GM23338 (cell line): Measurements from ENCODE around the gene ING3. TPM values are rescaled to one million over a fixed set of nuclear protein-coding genes. Genes with fewer than 3 reads are reported as not detected.

Experiments
- ATAC-seq: fragments of 200-7000 bp; cut with Tn5 transposase; 3 replicates; pipeline ENCODE4 v1.9.1; 2020
- DNase-seq: peaks from one replicate; pipeline ENCODE4 v3.0.0-alpha.2; 2015; ENCODE audit warnings: low spot score
- H2AFZ ChIP-seq: fragments of 200-600 bp; sonication (generic); 2 replicates; pipeline ENCODE4 v1.8.0; 2016; ENCODE audit warnings: antibody characterized with exemption, mild to moderate bottlenecking, moderate library complexity
- H3F3A ChIP-seq: fragments of 200-600 bp; sonication (generic); replicated peaks from 2 replicates; pipeline ENCODE4 v1.8.0; 2017; ENCODE audit warnings: antibody characterized with exemption, mixed run types, low read depth
- H3K27ac ChIP-seq: fragments of 200-600 bp; sonication (generic); 2 replicates; pipeline ENCODE4 v1.6.1; 2016; ENCODE audit warnings: low read depth
- H3K27me3 ChIP-seq: fragments of 200-600 bp; sonication (generic); 2 replicates; pipeline ENCODE4 v1.8.0; 2016; ENCODE audit warnings: mild to moderate bottlenecking, mixed run types, moderate library complexity; ENCODE audit not compliant: insufficient read depth
- H3K36me3 ChIP-seq: fragments of 200-600 bp; sonication (generic); 2 replicates; pipeline ENCODE4 v1.8.0; 2016; ENCODE audit warnings: mild to moderate bottlenecking; ENCODE audit not compliant: insufficient read depth
- H3K4me1 ChIP-seq: fragments of 200-600 bp; sonication (generic); 2 replicates; pipeline ENCODE4 v1.8.0; 2016; ENCODE audit warnings: mild to moderate bottlenecking, moderate library complexity; ENCODE audit not compliant: insufficient read depth
- H3K4me2 ChIP-seq: fragments of 200-600 bp; sonication (generic); 2 replicates; pipeline ENCODE4 v1.7.1; 2017; ENCODE audit warnings: mixed run types
- H3K4me3 ChIP-seq: fragments of 200-600 bp; sonication (generic); 2 replicates; pipeline ENCODE4 v1.6.1; 2016; ENCODE audit warnings: mixed run types
- H3K79me2 ChIP-seq: fragments of 200-600 bp; sonication (generic); replicated peaks from 2 replicates; pipeline ENCODE4 v1.8.0; 2017; ENCODE audit warnings: mild to moderate bottlenecking; ENCODE audit not compliant: insufficient read depth
- H3K9me2 ChIP-seq: fragments of 200-600 bp; sonication (generic); 2 replicates; pipeline ENCODE4 v1.8.0; 2017; ENCODE audit not compliant: insufficient read depth
- H4K20me1 ChIP-seq: fragments of 200-600 bp; sonication (generic); replicated peaks from 2 replicates; pipeline ENCODE4 v1.8.0; 2017; ENCODE audit warnings: mild to moderate bottlenecking; ENCODE audit not compliant: insufficient read depth
- H3K27ac Mint-ChIP-seq: 2 replicates; pipeline ENCODE4 v1.8.0; 2020; ENCODE audit warnings: inconsistent platforms, mild to moderate bottlenecking, moderate library complexity, mixed read lengths
- H3K27me3 Mint-ChIP-seq: 3 replicates; pipeline ENCODE4 v1.8.0; 2022; ENCODE audit warnings: low read depth, mild to moderate bottlenecking, moderate library complexity, mixed read lengths, inconsistent platforms; ENCODE audit not compliant: insufficient read depth, poor library complexity
- H3K36me3 Mint-ChIP-seq: 3 replicates; pipeline ENCODE4 v1.8.0; 2021; ENCODE audit warnings: low read depth, mild to moderate bottlenecking, inconsistent platforms, moderate library complexity, mixed read lengths
- H3K4me1 Mint-ChIP-seq: 3 replicates; pipeline ENCODE4 v1.8.0; 2020; ENCODE audit warnings: mild to moderate bottlenecking, inconsistent platforms, mixed read lengths
- H3K4me3 Mint-ChIP-seq: 3 replicates; pipeline ENCODE4 v1.8.0; 2021; ENCODE audit warnings: moderate library complexity, mild to moderate bottlenecking, inconsistent platforms, mixed read lengths
- H3K9me3 Mint-ChIP-seq: 3 replicates; pipeline ENCODE4 v1.8.0; 2020; ENCODE audit warnings: moderate library complexity, mild to moderate bottlenecking, inconsistent platforms, mixed read lengths
- CREB1 ChIP-seq: fragments of 250-450 bp; sonication (Bioruptor Pico); IDR thresholded peaks from 2 replicates; pipeline ENCODE4 v1.5.0; 2020; ENCODE audit warnings: low read depth, mild to moderate bottlenecking, moderate library complexity
- ETS1 ChIP-seq: IDR thresholded peaks from 2 replicates; pipeline ENCODE4 v1.6.1; 2016; ENCODE audit warnings: antibody characterized with exemption
- EZH2 ChIP-seq: fragments of 200-600 bp; sonication (generic); IDR thresholded peaks from one replicate; pipeline ENCODE4 v1.8.0; 2017; ENCODE audit warnings: antibody characterized with exemption, mild to moderate bottlenecking, low read depth; ENCODE audit not compliant: unreplicated experiment
- EZH2phosphoT487 ChIP-seq: fragments of 200-600 bp; sonication (generic); IDR thresholded peaks from one replicate; pipeline ENCODE4 v1.8.1; 2018; ENCODE audit warnings: antibody characterized with exemption; ENCODE audit not compliant: unreplicated experiment
- JUNB ChIP-seq: IDR thresholded peaks from one replicate; pipeline ENCODE4 v1.6.1; 2016; ENCODE audit warnings: antibody characterized with exemption; ENCODE audit not compliant: unreplicated experiment
- NANOG ChIP-seq: IDR thresholded peaks from 2 replicates; pipeline ENCODE4 v1.6.1; 2016; ENCODE audit warnings: antibody characterized with exemption, borderline replicate concordance
- POLR2AphosphoS5 ChIP-seq: IDR thresholded peaks from 2 replicates; pipeline ENCODE4 v1.6.1; 2016; ENCODE audit warnings: antibody characterized with exemption, low read depth
- STAT1 ChIP-seq: IDR thresholded peaks from one replicate; pipeline ENCODE4 v1.6.1; 2016; ENCODE audit warnings: antibody characterized with exemption; ENCODE audit not compliant: unreplicated experiment
- ZNF114 ChIP-seq: fragments of 250-450 bp; sonication (Bioruptor Pico); IDR thresholded peaks from 2 replicates; pipeline ENCODE4 v1.5.0; 2020; ENCODE audit warnings: mild to moderate bottlenecking, moderate library complexity
- ZNF331 ChIP-seq: fragments of 250-450 bp; sonication (Bioruptor Pico); IDR thresholded peaks from 2 replicates; pipeline ENCODE4 v1.5.0; 2020; ENCODE audit warnings: low read depth, mild to moderate bottlenecking, moderate library complexity
- polyA plus RNA-seq: library from polyadenylated mRNA; unstranded; fragments of >200 nt; fragmentation: Nextera tagmentation; extraction: Ambion mirVana; gene quantifications from 2 replicates; pipeline ENCODE4 v1.2.1, GENCODE V29; 2016
- total RNA-seq: library from RNA; depleted of rRNA; stranded (reverse); fragments of >200 nt; shearing (Covaris generic); gene quantifications from 2 replicates; pipeline ENCODE4 v1.2.3, GENCODE V29; 2014
- TF ChIP-seq, protein P1 (sequence below): IDR thresholded peaks from one replicate; pipeline ENCODE4 v1.6.1; 2018; ENCODE audit warnings: antibody characterized with exemption; ENCODE audit not compliant: unreplicated experiment

ING3 gene
- total and polyA plus RNA-seq, 2 experiments from 2014 or later, result 17.8 to 26.2 TPM

GRCh38 chr7:120955577-120956149 lies 5.1 kb downstream of the ING3 start:
- H3K4me2 ChIP-seq, result no peak overlapping the region
- no peak for ATAC-seq
- Mint-ChIP-seq H3K27ac (no peak overlapping the region), H3K9me3 (no peaks in the 10 kb centered on the region), H3K27me3 (peaks cover 2% of the 10 kb centered on the region), H3K36me3 (peaks cover 43% of the 10 kb centered on the region), H3K4me1 (peaks cover 21% of the 10 kb centered on the region), H3K4me3 (no peak overlapping the region)
- peaks cover 17% of the 10 kb centered on the region for H3K4me1 ChIP-seq
- no peak overlapping the region for H3K27ac ChIP-seq
- TF ChIP-seq EZH2 (no peak), JUNB (no peak), POLR2AphosphoS5 (no peak), ZNF114 (no peak), ETS1 (no peak), ZNF331 (CRISPR knock-in tag) (no peak), NANOG (no peak), EZH2phosphoT487 (no peak), CREB1 (CRISPR knock-in tag) (no peak), STAT1 (no peak)
- TF ChIP-seq, protein P1, sequence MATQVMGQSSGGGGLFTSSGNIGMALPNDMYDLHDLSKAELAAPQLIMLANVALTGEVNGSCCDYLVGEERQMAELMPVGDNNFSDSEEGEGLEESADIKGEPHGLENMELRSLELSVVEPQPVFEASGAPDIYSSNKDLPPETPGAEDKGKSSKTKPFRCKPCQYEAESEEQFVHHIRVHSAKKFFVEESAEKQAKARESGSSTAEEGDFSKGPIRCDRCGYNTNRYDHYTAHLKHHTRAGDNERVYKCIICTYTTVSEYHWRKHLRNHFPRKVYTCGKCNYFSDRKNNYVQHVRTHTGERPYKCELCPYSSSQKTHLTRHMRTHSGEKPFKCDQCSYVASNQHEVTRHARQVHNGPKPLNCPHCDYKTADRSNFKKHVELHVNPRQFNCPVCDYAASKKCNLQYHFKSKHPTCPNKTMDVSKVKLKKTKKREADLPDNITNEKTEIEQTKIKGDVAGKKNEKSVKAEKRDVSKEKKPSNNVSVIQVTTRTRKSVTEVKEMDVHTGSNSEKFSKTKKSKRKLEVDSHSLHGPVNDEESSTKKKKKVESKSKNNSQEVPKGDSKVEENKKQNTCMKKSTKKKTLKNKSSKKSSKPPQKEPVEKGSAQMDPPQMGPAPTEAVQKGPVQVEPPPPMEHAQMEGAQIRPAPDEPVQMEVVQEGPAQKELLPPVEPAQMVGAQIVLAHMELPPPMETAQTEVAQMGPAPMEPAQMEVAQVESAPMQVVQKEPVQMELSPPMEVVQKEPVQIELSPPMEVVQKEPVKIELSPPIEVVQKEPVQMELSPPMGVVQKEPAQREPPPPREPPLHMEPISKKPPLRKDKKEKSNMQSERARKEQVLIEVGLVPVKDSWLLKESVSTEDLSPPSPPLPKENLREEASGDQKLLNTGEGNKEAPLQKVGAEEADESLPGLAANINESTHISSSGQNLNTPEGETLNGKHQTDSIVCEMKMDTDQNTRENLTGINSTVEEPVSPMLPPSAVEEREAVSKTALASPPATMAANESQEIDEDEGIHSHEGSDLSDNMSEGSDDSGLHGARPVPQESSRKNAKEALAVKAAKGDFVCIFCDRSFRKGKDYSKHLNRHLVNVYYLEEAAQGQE, result no peak
- peaks cover 24% of the 10 kb centered on the region for H3K79me2 ChIP-seq
- DNase-seq, result no peak
- H3K9me2 ChIP-seq, result no peaks in the 10 kb centered on the region
- H2AFZ ChIP-seq, result no peak overlapping the region
- peaks cover 8% of the 10 kb centered on the region; the same call in 1 of the 2 replicates for H3K36me3 ChIP-seq
- no peaks in the 10 kb centered on the region for H3F3A ChIP-seq
- H3K4me3 ChIP-seq, result no peak overlapping the region
- no peaks in the 10 kb centered on the region; the same call in none of the 2 replicates for H4K20me1 ChIP-seq
- no peaks in the 10 kb centered on the region for H3K27me3 ChIP-seq

- H3K9me2 ChIP-seq, result no peaks in the 10 kb centered on the region
- H3K4me1 ChIP-seq, result peaks cover 10% of the 10 kb centered on the region
- H3K4me2 ChIP-seq, result no peak overlapping the region
- no peaks in the 10 kb centered on the region for H3K27me3 ChIP-seq
- Mint-ChIP-seq H3K4me1 (peaks cover 30% of the 10 kb centered on the region), H3K36me3 (peaks cover 29% of the 10 kb centered on the region), H3K27me3 (peaks cover 2% of the 10 kb centered on the region), H3K9me3 (no peaks in the 10 kb centered on the region), H3K27ac (peak overlapping the region; percentile 23; the same call in 1 of the 2 replicates), H3K4me3 (no peak overlapping the region)
- no peaks in the 10 kb centered on the region for H4K20me1 ChIP-seq
- peak; percentile 75 for ATAC-seq
- DNase-seq, result peak; percentile 18
- peak overlapping the region; percentile 35; the same call in 1 of the 2 replicates for H3K27ac ChIP-seq
- no peaks in the 10 kb centered on the region for H3F3A ChIP-seq
- peaks cover 8% of the 10 kb centered on the region; the same call in 1 of the 2 replicates for H3K36me3 ChIP-seq
- no peak overlapping the region for H2AFZ ChIP-seq
- peaks cover 22% of the 10 kb centered on the region; the same call in 1 of the 2 replicates for H3K79me2 ChIP-seq
- H3K4me3 ChIP-seq, result no peak overlapping the region
- TF ChIP-seq EZH2 (no peak), ZNF114 (no peak)
Measured at GRCh38 chr7:120959929-120960484, 9.4 kb downstream of the ING3 start.
